Hepatocyte (in vitro differentiated cells): ENCODE measurements around the gene MAGI2. TPM values are rescaled to one million over a fixed set of nuclear protein-coding genes. Genes with fewer than 3 reads are reported as not detected.

Source experiments
- DNase-seq: peaks from one replicate; pipeline ENCODE4 v3.0.0-alpha.2; 2016; ENCODE audit warnings: low spot score
- H2AFZ ChIP-seq: fragments of 200-600 bp; sonication (generic); 2 replicates; pipeline ENCODE4 v1.6.0; 2016; ENCODE audit warnings: antibody characterized with exemption, mild to moderate bottlenecking
- H3K27ac ChIP-seq: fragments of 200-600 bp; sonication (generic); 2 replicates; pipeline ENCODE4 v1.5.1; 2016; ENCODE audit warnings: mild to moderate bottlenecking
- H3K27me3 ChIP-seq: fragments of 200-600 bp; sonication (generic); 2 replicates; pipeline ENCODE4 v1.6.1; 2016
- H3K36me3 ChIP-seq: fragments of 200-600 bp; sonication (generic); replicated peaks from 2 replicates; pipeline ENCODE4 v1.5.1; 2016; ENCODE audit warnings: low read depth; ENCODE audit not compliant: insufficient read depth
- H3K4me1 ChIP-seq: fragments of 200-600 bp; sonication (generic); 2 replicates; pipeline ENCODE4 v1.5.1; 2016; ENCODE audit warnings: mild to moderate bottlenecking, moderate library complexity; ENCODE audit not compliant: insufficient read depth
- H3K4me2 ChIP-seq: fragments of 200-600 bp; sonication (generic); 2 replicates; pipeline ENCODE4 v1.6.0; 2016
- H3K4me3 ChIP-seq: fragments of 200-600 bp; sonication (generic); 2 replicates; pipeline ENCODE4 v1.5.1; 2016; ENCODE audit warnings: mild to moderate bottlenecking
- H3K79me2 ChIP-seq: fragments of 200-600 bp; sonication (generic); 2 replicates; pipeline ENCODE4 v1.6.0; 2017; ENCODE audit warnings: mild to moderate bottlenecking
- H3K9me2 ChIP-seq: fragments of 200-600 bp; sonication (generic); replicated peaks from 2 replicates; pipeline ENCODE4 v1.6.0; 2017; ENCODE audit warnings: mild to moderate bottlenecking; ENCODE audit not compliant: insufficient read depth
- H3K9me3 ChIP-seq: fragments of 200-600 bp; sonication (generic); 2 replicates; pipeline ENCODE4 v1.5.1; 2016; ENCODE audit warnings: low read depth, mild to moderate bottlenecking
- H4K20me1 ChIP-seq: fragments of 200-600 bp; sonication (generic); 2 replicates; pipeline ENCODE4 v1.6.0; 2016; ENCODE audit warnings: mild to moderate bottlenecking; ENCODE audit not compliant: insufficient read depth, poor library complexity, severe bottlenecking
- CTCF ChIP-seq: fragments of 200-600 bp; sonication (generic); IDR thresholded peaks from 2 replicates; pipeline ENCODE4 v1.5.1; 2016; ENCODE audit warnings: antibody characterized with exemption, mild to moderate bottlenecking; ENCODE audit not compliant: poor library complexity
- EZH2 ChIP-seq: fragments of 200-600 bp; sonication (generic); IDR thresholded peaks from 2 replicates; pipeline ENCODE4 v1.6.1; 2016; ENCODE audit warnings: antibody characterized with exemption, mild to moderate bottlenecking, borderline replicate concordance
- EZH2phosphoT487 ChIP-seq: fragments of 200-600 bp; sonication (generic); IDR thresholded peaks from one replicate; pipeline ENCODE4 v1.6.1; 2018; ENCODE audit warnings: antibody characterized with exemption, mild to moderate bottlenecking, low read depth, moderate library complexity; ENCODE audit not compliant: unreplicated experiment, severe bottlenecking
- WGBS: methylation state at CpG from one replicate; pipeline ENCODE4 v1.1.6; 2016; ENCODE audit warnings: low lambda C conversion rate; ENCODE audit errors: missing lambda C conversion rate; 5-methylcytosine and 5-hydroxymethylcytosine counted together
- polyA plus RNA-seq: library from polyadenylated mRNA; unstranded; fragments of >200 nt; fragmentation: Nextera tagmentation; extraction: Ambion mirVana; gene quantifications from 2 replicates; pipeline ENCODE4 v1.2.1, GENCODE V29; 2016
- total RNA-seq: library from RNA; depleted of rRNA; stranded (reverse); fragments of >200 nt; gene quantifications from 2 replicates; pipeline ENCODE4 v1.2.3, GENCODE V29; 2014

The MAGI2 gene
- total and polyA plus RNA-seq, 2 experiments from 2014 or later: 3.1 to 6.7 TPM

- TF ChIP-seq CTCF: no peak
- no peak for TF ChIP-seq EZH2
- no peak for TF ChIP-seq EZH2phosphoT487
- WGBS: 92% methylated on average over 3 of the region's 3 CpGs
Measured at GRCh38 chr7:79307376-79307775, 146.1 kb downstream of the MAGI2 start.

DNA sequence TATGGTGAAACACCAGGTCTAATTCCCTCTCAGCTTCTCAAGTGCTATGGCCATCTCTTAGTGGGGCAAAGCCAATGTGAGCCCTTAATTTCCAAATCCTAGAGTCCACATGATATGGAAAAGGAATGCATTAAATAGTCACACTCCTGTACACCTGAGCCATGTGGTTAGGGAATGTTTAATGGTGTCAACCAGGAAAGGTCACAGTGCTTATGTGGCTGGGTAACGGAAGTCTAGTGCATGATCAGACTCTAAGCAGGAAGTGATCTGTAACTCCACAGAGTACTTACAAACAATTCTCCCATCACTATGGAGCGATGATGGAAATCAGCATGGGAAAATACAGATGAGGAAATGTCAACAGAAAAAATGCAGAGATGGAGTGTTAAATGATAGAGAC is 148.8 kb downstream of the MAGI2 start:
- no peak overlapping the region for H3K27ac ChIP-seq
- H3K79me2 ChIP-seq: no peaks in the 10 kb centered on the region
- H3K36me3 ChIP-seq: no peaks in the 10 kb centered on the region
- WGBS: 84% methylated on average over 2 of the region's 2 CpGs
- H3K9me3 ChIP-seq: no peaks in the 10 kb centered on the region
- H3K4me2 ChIP-seq: no peak overlapping the region
- no peak for TF ChIP-seq EZH2
- TF ChIP-seq EZH2phosphoT487: no peak
- no peak for TF ChIP-seq CTCF
- H2AFZ ChIP-seq: no peak overlapping the region
- no peak overlapping the region for H3K4me3 ChIP-seq
- no peaks in the 10 kb centered on the region for H3K27me3 ChIP-seq
- DNase-seq: no peak
- H3K9me2 ChIP-seq: no peaks in the 10 kb centered on the region
- H4K20me1 ChIP-seq: no peaks in the 10 kb centered on the region
- no peaks in the 10 kb centered on the region for H3K4me1 ChIP-seq

More at GRCh38 chr7:79307376-79307775, 146.1 kb downstream of the MAGI2 start:
- Histone ChIP-seq H3K27me3 (no peaks in the 10 kb centered on the region), H3K9me3 (no peaks in the 10 kb centered on the region), H3K27ac (no peak overlapping the region), H3K4me2 (no peak overlapping the region), H3K79me2 (no peaks in the 10 kb centered on the region), H3K4me1 (no peaks in the 10 kb centered on the region), H3K4me3 (no peak overlapping the region), H4K20me1 (no peaks in the 10 kb centered on the region), H3K36me3 (no peaks in the 10 kb centered on the region), H3K9me2 (no peaks in the 10 kb centered on the region), H2AFZ (no peak overlapping the region)
- no peak for DNase-seq

DNA sequence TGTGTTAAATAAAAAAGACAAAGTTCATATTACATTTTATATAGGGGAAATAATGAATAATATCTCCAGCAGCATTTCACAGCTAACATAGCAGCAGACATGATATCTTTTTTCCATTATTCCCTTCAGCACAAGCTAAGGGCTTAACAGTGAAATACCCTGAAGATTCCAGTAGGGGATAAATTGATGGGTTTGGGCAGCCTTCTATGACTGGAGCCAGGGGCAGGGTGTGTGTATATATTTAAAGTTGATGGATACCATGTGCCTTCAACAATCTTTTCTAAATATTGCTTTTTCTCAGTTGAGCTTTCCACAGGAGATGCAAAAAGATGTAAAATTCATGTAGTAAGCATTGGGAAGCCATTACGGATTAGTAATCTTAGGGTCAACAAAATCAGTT is 151.2 kb downstream of the MAGI2 start:
- no peak overlapping the region for H2AFZ ChIP-seq

More for the DNA sequence above, 151.2 kb downstream of the MAGI2 start:
- H3K27me3 ChIP-seq: no peaks in the 10 kb centered on the region
- DNase-seq: no peak
- H3K27ac ChIP-seq: no peak overlapping the region
- H4K20me1 ChIP-seq: no peaks in the 10 kb centered on the region
- H3K36me3 ChIP-seq: no peaks in the 10 kb centered on the region
- H3K79me2 ChIP-seq: no peaks in the 10 kb centered on the region
- no peaks in the 10 kb centered on the region for H3K9me3 ChIP-seq
- no peaks in the 10 kb centered on the region for H3K9me2 ChIP-seq
- H3K4me3 ChIP-seq: no peak overlapping the region
- no peak overlapping the region for H3K4me2 ChIP-seq
- TF ChIP-seq EZH2phosphoT487: no peak
- TF ChIP-seq CTCF: no peak
- no peak for TF ChIP-seq EZH2
- WGBS: 96% methylated on average over 1 of the region's 1 CpG
- no peaks in the 10 kb centered on the region for H3K4me1 ChIP-seq
